SU-DHL-6 (cell line): Measurements from ENCODE around the gene RRP1B.

Experiments used
- CTCF ChIP-seq: fragments of 200-600 bp; sonication (generic); IDR thresholded peaks from one replicate; pipeline ENCODE4 v1.5.1; 2017; ENCODE audit warnings: antibody characterized with exemption, mild to moderate bottlenecking, low read length, moderate library complexity; ENCODE audit not compliant: insufficient read depth, poor library complexity, severe bottlenecking
- EZH2phosphoT487 ChIP-seq: fragments of 200-600 bp; sonication (generic), shearing (Covaris generic); conservative IDR thresholded peaks from 2 replicates; pipeline ENCODE4 v1.6.1; 2018; ENCODE audit warnings: mild to moderate bottlenecking, antibody characterized with exemption, low read length, moderate library complexity, mixed read lengths

- TF ChIP-seq EZH2phosphoT487 (no peak), CTCF (no peak)
Measured at GRCh38 chr21:43658088-43658741, 1.1 kb upstream of the RRP1B start.
